HepG2 (cell line): ENCODE results near the gene CA12. TPM values are rescaled to one million over a fixed set of nuclear protein-coding genes. Genes with fewer than 3 reads are reported as not detected.

ENCODE experiments used
- ATAC-seq: fragments of 200-7000 bp; cut with Tn5 transposase; 3 replicates; pipeline ENCODE4 v1.9.1; 2020; ENCODE audit warnings: mild to moderate bottlenecking, moderate library complexity
- BruUV-seq: library from RNA; stranded (reverse); fragments of 400-500 nt; replicated peaks from 2 replicates; lab custom pipeline; 2021; lab: Mats Ljungman, UMichigan
- CTCF ChIA-PET: fragments of 300-600 bp; formaldehyde crosslinking; extraction: SDS; loops from one replicate; lab custom pipeline; 2021; ENCODE audit warnings: low total read pairs, inconsistent platforms, low intra/inter-chr PET ratio; lab: Yijun Ruan, JAX
- POLR2A ChIA-PET: fragments of 350-600 bp; sonication (Branson Sonifier 250); formaldehyde crosslinking; loops from one replicate; lab custom pipeline; 2020; ENCODE audit warnings: antibody characterized with exemption, inconsistent platforms; lab: Yijun Ruan, JAX
- DNase-seq: peaks from one replicate; pipeline ENCODE4 v3.0.0-alpha.2; 2015; ENCODE audit warnings: low spot score
- FAIRE-seq: peaks from 3 replicates; lab custom pipeline; 2011; peaks lifted over from hg19 to GRCh38; lab: Jason Lieb, UNC
- H2AFZ ChIP-seq: one replicate; pipeline ENCODE4 v1.6.1; 2011; ENCODE audit warnings: low read length, inconsistent platforms
- H3K27ac ChIP-seq: fragments of 300-600 bp; 3 replicates; pipeline ENCODE4 v1.8.0; 2011; ENCODE audit warnings: mixed run types, mild to moderate bottlenecking, mixed read lengths, low read length, inconsistent platforms; ENCODE audit not compliant: insufficient read depth; ENCODE audit errors: extremely low read length
- H3K27me3 ChIP-seq, 2 experiments: fragments of 200-600 bp in 1 of 2; 2 replicates in 1 of 2; 3 replicates in 1 of 2; pipeline versions ENCODE4 v1.6.0 to v1.8.0; 2011; ENCODE audit warnings: low read length in 2 of 2, mild to moderate bottlenecking in 2 of 2, moderate library complexity in 2 of 2, inconsistent platforms in 1 of 2; ENCODE audit not compliant: insufficient read depth in 2 of 2, control insufficient read depth in 1 of 2
- H3K36me3 ChIP-seq, 2 experiments: fragments of 200-600 bp in 1 of 2; replicated peaks in 1 of 2; 2 replicates in 1 of 2; 3 replicates in 1 of 2; pipeline versions ENCODE4 v1.5.1 to v1.8.0; 2011; ENCODE audit warnings: low read length in 2 of 2, inconsistent platforms in 1 of 2; ENCODE audit not compliant: insufficient read depth in 2 of 2, control insufficient read depth in 1 of 2
- H3K4me1 ChIP-seq: 2 replicates; pipeline ENCODE4 v1.5.1; 2012; ENCODE audit warnings: low read length, inconsistent platforms; ENCODE audit not compliant: insufficient read depth
- H3K4me2 ChIP-seq: 2 replicates; pipeline ENCODE4 v1.6.0; 2011; ENCODE audit warnings: low read depth, low read length, inconsistent platforms
- H3K4me3 ChIP-seq, 3 experiments: fragments of 200-600 bp in 1 of 3; sonication (generic), shearing (Covaris generic) in 1 of 3; replicated peaks in 1 of 3; 2 replicates each; pipeline ENCODE4 v1.5.1; 2011 to 2016; ENCODE audit warnings: low read length in 3 of 3, inconsistent platforms in 2 of 3, low read depth in 2 of 3, mild to moderate bottlenecking in 2 of 3, control low read depth in 1 of 3, mixed read lengths in 1 of 3; ENCODE audit not compliant: insufficient read depth in 1 of 3
- H3K79me2 ChIP-seq: one replicate; pipeline ENCODE4 v1.6.1; 2011; ENCODE audit warnings: low read length, inconsistent platforms; ENCODE audit not compliant: insufficient read depth
- H3K9ac ChIP-seq: 2 replicates; pipeline ENCODE4 v1.6.0; 2011; ENCODE audit warnings: mild to moderate bottlenecking, low read depth, low read length, inconsistent platforms; ENCODE audit not compliant: insufficient read depth
- H3K9me3 ChIP-seq: 2 replicates; pipeline ENCODE4 v1.5.1; 2012; ENCODE audit warnings: mild to moderate bottlenecking, low read length
- H4K20me1 ChIP-seq: 2 replicates; pipeline ENCODE4 v1.6.0; 2011; ENCODE audit warnings: inconsistent platforms, mild to moderate bottlenecking, low read length, moderate library complexity; ENCODE audit not compliant: insufficient read depth
- ARNTL ChIP-seq: sonication (generic); formaldehyde crosslinking; IDR thresholded peaks from 2 replicates; pipeline ENCODE4 v1.4.0; 2020; ENCODE audit warnings: mild to moderate bottlenecking, missing genetic modification reagents
- CENPT ChIP-seq: sonication (generic); formaldehyde crosslinking; IDR thresholded peaks from 2 replicates; pipeline ENCODE4 v1.8.0; 2022; ENCODE audit warnings: low read depth, mild to moderate bottlenecking, moderate library complexity, missing genetic modification reagents
- ELF1 ChIP-seq: sonication (generic); formaldehyde crosslinking; IDR thresholded peaks from 2 replicates; pipeline ENCODE4 v1.4.0; 2020; ENCODE audit warnings: missing genetic modification reagents
- FOXA3 ChIP-seq: IDR thresholded peaks from 2 replicates; pipeline ENCODE4 v1.6.1; 2016; ENCODE audit warnings: missing genetic modification reagents, missing compliant biosample characterization
- KDM4B ChIP-seq: sonication (generic); formaldehyde crosslinking; IDR thresholded peaks from 2 replicates; pipeline ENCODE4 v1.4.0; 2020; ENCODE audit warnings: missing genetic modification reagents
- MTERF4 ChIP-seq: sonication (generic); formaldehyde crosslinking; IDR thresholded peaks from 2 replicates; pipeline ENCODE4 v1.8.0; 2023; ENCODE audit warnings: mild to moderate bottlenecking, missing genetic modification reagents
- MTF1 ChIP-seq: sonication (generic); formaldehyde crosslinking; IDR thresholded peaks from 2 replicates; pipeline ENCODE4 v1.5.0; 2020; ENCODE audit warnings: missing genetic modification reagents
- PPARG ChIP-seq: conservative IDR thresholded peaks from 2 replicates; pipeline ENCODE4 v1.6.1; 2016; ENCODE audit warnings: missing biosample characterization, missing genetic modification reagents
- SOX5 ChIP-seq: IDR thresholded peaks from 2 replicates; pipeline ENCODE4 v1.6.1; 2016; ENCODE audit warnings: borderline replicate concordance
- TBP ChIP-seq: sonication (generic); formaldehyde crosslinking; IDR thresholded peaks from 2 replicates; pipeline ENCODE4 v1.5.0; 2020; ENCODE audit warnings: missing genetic modification reagents
- THAP11 ChIP-seq: IDR thresholded peaks from 2 replicates; pipeline ENCODE4 v1.6.1; 2016; ENCODE audit warnings: missing biosample characterization, missing genetic modification reagents
- ZNF441 ChIP-seq: sonication (generic); formaldehyde crosslinking; IDR thresholded peaks from 2 replicates; pipeline ENCODE4 v1.7.0; 2021; ENCODE audit warnings: missing genetic modification reagents, borderline replicate concordance
- ZNF547 ChIP-seq: sonication (generic); formaldehyde crosslinking; IDR thresholded peaks from 2 replicates; pipeline ENCODE4 v1.5.1; 2020; ENCODE audit warnings: mild to moderate bottlenecking, missing genetic modification reagents
- WGBS: methylation state at CpG from one replicate; pipeline ENCODE4 v1.1.6; 2017; ENCODE audit warnings: low lambda C conversion rate; 5-methylcytosine and 5-hydroxymethylcytosine counted together
- in situ Hi-C: cut with HindIII; loops from 2 replicates; pipeline ENCODE4 v1.10.0; 2017; ENCODE audit warnings: low pct_unique_long_range_greater_than_20kb; ENCODE audit not compliant: extremely low pct_ligation_motif_present
- intact Hi-C: fragments of 100-400 bp; cut with micrococcal nuclease; formaldehyde crosslinking; loops from one replicate; pipeline ENCODE4 v1.10.0; 2022; ENCODE audit not compliant: unreplicated experiment
- polyA plus RNA-seq, 8 experiments: library from polyadenylated mRNA; depleted of rRNA in 3 of 8; stranded (reverse) in 7 of 8; unstranded in 1 of 8; fragments of >200 nt; fragmentation: Illumina TruSeq in 4 of 8; extraction: Trizol in 4 of 8; gene quantifications; 2 replicates each; pipeline versions ENCODE4 v1.2.1 to v1.2.3, GENCODE V29; 2011 to 2016; ENCODE audit warnings: low read depth in 4 of 8, missing spikeins in 1 of 8, mixed read lengths in 1 of 8; ENCODE audit not compliant: insufficient read depth in 1 of 8
- total RNA-seq, 5 experiments: library from RNA; depleted of rRNA; stranded (reverse); fragments of >200 nt; fragmentation: Illumina TruSeq; extraction: Trizol; gene quantifications; 2 replicates each; pipeline ENCODE4 v1.2.3, GENCODE V29; 2016; ENCODE audit warnings: low read depth in 1 of 5
- TF ChIP-seq, protein P1 (sequence below): sonication (generic); formaldehyde crosslinking; IDR thresholded peaks from 2 replicates; pipeline ENCODE4 v1.5.0; 2020; ENCODE audit warnings: mild to moderate bottlenecking, missing genetic modification reagents
- TF ChIP-seq, protein P2 (sequence below): sonication (generic); formaldehyde crosslinking; IDR thresholded peaks from 2 replicates; pipeline ENCODE4 v1.5.0; 2020; ENCODE audit warnings: missing genetic modification reagents
- TF ChIP-seq, protein P3 (sequence below): sonication (generic); formaldehyde crosslinking; conservative IDR thresholded peaks from 2 replicates; pipeline ENCODE4 v1.8.1; 2023; ENCODE audit warnings: missing genetic modification reagents

The CA12 gene
- total and polyA plus RNA-seq, 2 of the 13 experiments (the other 11 are each of a cell fraction or from before 2014, with no cell fraction given), result 0.07 to 0.20 TPM

DNA sequence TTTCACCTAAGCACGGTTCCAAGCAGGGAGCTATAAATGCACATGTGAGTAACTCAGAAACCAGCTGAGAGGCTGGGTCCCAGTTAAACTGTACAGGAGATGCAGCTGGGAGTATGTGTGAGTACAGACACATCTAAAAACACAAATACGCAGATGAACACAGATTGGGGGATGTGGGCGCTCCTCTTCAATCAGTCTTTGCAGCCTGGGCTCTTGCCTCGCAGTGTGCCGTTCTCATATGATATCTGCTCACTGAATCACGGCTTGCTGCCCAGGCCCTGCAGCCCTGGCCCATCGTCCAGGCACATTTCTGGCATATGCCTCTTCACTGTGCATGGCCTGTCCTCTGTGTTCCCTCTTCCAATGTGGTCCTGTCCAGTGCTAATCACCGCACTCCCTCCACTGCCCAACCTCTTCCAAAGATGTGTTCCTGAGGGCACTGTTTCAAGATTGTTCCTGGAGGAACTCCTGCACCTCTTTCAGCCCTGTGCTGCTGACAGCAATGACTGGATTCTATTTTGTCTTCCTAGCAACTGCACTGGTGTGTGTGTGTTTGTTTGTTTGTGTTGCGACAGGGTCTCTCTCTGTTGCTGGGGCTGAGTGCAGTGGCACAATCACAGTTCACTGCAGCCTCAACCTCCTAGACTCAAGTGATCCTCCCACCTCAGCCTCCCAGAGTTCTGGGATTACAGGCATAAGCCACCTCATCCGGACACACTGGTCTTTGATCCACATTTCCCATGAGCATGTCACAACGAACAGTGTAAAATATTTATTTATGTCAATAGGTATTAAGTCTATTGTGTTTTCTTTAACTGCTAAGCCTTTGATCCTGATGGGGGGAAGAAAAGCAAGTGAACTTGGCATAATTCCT lies 17.0 kb downstream of the CA12 start (continued):
- no peak for TF ChIP-seq ELF1
- TF ChIP-seq ARNTL (CRISPR knock-in tag), result no peak
- TF ChIP-seq, protein P1, sequence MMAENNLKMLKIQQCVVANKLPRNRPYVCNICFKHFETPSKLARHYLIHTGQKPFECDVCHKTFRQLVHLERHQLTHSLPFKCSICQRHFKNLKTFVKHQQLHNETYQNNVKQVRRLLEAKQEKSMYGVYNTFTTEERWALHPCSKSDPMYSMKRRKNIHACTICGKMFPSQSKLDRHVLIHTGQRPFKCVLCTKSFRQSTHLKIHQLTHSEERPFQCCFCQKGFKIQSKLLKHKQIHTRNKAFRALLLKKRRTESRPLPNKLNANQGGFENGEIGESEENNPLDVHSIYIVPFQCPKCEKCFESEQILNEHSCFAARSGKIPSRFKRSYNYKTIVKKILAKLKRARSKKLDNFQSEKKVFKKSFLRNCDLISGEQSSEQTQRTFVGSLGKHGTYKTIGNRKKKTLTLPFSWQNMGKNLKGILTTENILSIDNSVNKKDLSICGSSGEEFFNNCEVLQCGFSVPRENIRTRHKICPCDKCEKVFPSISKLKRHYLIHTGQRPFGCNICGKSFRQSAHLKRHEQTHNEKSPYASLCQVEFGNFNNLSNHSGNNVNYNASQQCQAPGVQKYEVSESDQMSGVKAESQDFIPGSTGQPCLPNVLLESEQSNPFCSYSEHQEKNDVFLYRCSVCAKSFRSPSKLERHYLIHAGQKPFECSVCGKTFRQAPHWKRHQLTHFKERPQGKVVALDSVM (CRISPR knock-in tag), result peak; percentile 74
- TF ChIP-seq, protein P2, sequence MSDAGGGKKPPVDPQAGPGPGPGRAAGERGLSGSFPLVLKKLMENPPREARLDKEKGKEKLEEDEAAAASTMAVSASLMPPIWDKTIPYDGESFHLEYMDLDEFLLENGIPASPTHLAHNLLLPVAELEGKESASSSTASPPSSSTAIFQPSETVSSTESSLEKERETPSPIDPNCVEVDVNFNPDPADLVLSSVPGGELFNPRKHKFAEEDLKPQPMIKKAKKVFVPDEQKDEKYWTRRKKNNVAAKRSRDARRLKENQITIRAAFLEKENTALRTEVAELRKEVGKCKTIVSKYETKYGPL, result no peak
- no peak for TF ChIP-seq ZNF441 (CRISPR knock-in tag)

DNA sequence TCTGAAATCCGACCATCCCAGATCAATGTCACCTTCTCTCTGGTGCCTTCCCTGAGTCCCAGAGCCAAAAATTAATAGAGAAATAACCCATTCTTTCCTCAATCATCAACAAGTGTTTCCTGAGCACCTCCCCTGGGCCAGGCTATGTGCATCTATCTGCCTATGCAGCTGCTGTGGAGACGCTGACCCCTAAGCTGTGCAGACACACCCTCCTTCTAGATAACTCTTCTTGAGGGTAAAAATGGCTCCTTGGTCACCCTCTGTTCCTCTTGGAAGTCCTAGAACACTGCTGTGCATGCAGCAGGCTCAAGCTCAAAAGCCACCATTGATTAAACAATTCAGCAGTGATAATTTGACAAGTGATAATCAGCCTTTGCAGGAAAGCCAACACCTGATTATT lies 18.4 kb downstream of the CA12 start:
- 55% methylated on average over 2 of the region's 2 CpGs for WGBS

More for the DNA sequence above, 18.4 kb downstream of the CA12 start:
- Histone ChIP-seq H3K9me3 (no peaks in the 10 kb centered on the region), H3K4me2 (no peak overlapping the region), H3K9ac (no peak overlapping the region), H3K79me2 (no peaks in the 10 kb centered on the region), H3K4me1 (0 out of 2 replicates have a peak, but pooled peaks cover 4% of the 10 kb centered on the region), H3K27me3 (peaks cover 1 to 28% of the 10 kb centered on the region in 2 experiments; a peak in 1 of 5 replicates), H3K27ac (no peak overlapping the region), H2AFZ (no peak overlapping the region), H4K20me1 (no peaks in the 10 kb centered on the region), H3K4me3 (no peak overlapping the region), H3K36me3 (no peaks in the 10 kb centered on the region)
- POLR2A ChIA-PET, result no interaction called here
- DNase-seq, result no peak
- in situ Hi-C loops (no loop called here), intact Hi-C loops (no loop called here)
- BruUV-seq, result no TSS peak
- no peak for ATAC-seq
- TF ChIP-seq TBP (CRISPR knock-in tag) (no peak), MTERF4 (CRISPR knock-in tag) (no peak), ZNF547 (CRISPR knock-in tag) (no peak), SOX5 (CRISPR knock-in tag) (no peak), CENPT (no peak), MTF1 (no peak), KDM4B (CRISPR knock-in tag) (no peak), PPARG (CRISPR knock-in tag) (no peak), FOXA3 (CRISPR knock-in tag) (no peak), THAP11 (CRISPR knock-in tag) (no peak)
- TF ChIP-seq, protein P3, sequence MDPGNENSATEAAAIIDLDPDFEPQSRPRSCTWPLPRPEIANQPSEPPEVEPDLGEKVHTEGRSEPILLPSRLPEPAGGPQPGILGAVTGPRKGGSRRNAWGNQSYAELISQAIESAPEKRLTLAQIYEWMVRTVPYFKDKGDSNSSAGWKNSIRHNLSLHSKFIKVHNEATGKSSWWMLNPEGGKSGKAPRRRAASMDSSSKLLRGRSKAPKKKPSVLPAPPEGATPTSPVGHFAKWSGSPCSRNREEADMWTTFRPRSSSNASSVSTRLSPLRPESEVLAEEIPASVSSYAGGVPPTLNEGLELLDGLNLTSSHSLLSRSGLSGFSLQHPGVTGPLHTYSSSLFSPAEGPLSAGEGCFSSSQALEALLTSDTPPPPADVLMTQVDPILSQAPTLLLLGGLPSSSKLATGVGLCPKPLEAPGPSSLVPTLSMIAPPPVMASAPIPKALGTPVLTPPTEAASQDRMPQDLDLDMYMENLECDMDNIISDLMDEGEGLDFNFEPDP (CRISPR knock-in tag), result no peak
- no peak for FAIRE-seq
- CTCF ChIA-PET, result no interaction called here
